Inflammatory macrophage treated with lipopolysaccharide for 1 hour (primary cell): ENCODE measurements around the gene CARS1.

Source experiments
- DNase-seq, 2 donors: peaks; one replicate each; pipeline ENCODE4 v3.0.0-alpha.2; 2020 to 2022

Gene CARS1

GRCh38 chr11:3058753-3059664 lies 1.8 kb upstream of the CARS1 start:
- DNase-seq: peak in 1 of 2 donors; percentile 22

DNA sequence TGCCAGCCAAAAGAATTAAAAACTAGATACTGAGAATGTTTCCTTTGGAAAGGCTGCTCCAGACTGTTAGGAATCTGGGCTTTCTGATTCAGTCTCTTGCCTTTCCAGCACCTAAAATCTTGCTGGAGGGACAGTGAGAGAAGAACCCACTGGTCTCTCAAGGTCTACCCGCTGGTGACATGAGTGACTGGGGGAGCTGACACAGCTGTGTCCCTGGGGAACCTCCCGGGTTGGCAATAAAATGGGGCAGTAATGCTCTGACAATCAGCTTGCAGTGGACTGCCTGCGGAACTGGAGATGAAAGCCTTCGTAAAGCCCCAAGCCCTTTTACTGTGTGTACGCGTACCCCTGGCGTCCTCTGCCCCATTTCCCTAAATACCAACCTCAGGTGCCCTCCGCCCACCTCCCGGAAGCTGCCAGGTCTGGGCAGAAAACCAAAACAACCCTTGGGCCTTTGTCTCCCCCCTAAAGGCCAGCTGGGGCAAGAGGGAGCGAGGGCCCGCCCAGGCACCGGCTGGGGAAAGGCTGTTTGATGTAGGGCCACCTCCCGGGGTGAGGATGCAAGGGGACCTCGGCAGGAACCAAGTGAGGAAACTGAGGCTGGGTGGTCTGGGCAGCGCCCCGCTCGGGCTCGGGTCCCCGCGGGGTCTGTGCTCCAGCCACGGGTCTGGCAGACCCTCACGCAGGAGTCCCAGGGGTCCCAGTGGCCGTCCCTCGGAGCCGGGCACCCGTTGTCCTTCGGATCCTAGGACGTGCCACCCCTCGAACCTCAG lies 741 bp downstream of the CARS1 start:
- DNase-seq: peak in 1 of 2 donors; percentile 10

DNA sequence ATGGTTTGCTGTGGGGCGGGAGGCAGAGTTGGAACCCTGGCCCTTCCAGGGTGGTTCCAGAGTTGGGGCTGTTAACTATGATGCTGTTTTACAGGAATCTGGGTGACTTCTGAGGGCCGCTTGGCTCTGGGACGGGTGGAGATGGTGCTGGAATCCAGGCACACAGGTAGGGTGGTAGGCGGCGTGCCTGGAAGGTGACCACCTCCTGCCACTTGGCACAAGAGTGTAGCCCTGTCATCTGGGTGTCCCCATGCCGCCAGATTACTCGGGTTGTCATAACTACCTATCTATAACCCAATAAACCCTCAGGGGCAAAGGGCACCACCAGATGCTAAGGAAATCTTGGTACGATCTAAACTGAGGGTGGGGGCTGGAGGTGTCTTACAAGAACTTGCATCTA lies 1.3 kb downstream of the CARS1 start:
- DNase-seq: no peak

DNA sequence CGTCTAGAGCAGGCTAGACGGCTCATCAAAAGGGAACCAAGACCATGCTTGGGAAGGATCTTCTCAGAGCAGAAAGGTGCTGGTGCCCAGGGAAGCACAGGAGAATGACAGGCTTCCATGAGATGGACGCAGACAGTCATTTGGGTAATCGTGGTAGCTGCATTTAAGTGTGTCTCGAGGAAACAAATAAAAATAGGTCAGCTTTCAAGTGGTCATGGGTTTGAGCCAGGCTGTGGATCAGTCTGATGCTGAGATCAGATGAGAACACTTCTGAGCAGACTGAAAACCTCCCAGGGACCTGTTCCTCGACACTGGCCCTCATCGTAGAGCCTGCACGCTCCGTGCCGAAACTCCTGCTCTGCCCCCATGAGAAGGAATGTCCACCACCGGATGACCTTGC lies 4.7 kb downstream of the CARS1 start:
- no peak for DNase-seq

GRCh38 chr11:3052109-3052479 lies 5.1 kb downstream of the CARS1 start:
- DNase-seq: no peak

DNA sequence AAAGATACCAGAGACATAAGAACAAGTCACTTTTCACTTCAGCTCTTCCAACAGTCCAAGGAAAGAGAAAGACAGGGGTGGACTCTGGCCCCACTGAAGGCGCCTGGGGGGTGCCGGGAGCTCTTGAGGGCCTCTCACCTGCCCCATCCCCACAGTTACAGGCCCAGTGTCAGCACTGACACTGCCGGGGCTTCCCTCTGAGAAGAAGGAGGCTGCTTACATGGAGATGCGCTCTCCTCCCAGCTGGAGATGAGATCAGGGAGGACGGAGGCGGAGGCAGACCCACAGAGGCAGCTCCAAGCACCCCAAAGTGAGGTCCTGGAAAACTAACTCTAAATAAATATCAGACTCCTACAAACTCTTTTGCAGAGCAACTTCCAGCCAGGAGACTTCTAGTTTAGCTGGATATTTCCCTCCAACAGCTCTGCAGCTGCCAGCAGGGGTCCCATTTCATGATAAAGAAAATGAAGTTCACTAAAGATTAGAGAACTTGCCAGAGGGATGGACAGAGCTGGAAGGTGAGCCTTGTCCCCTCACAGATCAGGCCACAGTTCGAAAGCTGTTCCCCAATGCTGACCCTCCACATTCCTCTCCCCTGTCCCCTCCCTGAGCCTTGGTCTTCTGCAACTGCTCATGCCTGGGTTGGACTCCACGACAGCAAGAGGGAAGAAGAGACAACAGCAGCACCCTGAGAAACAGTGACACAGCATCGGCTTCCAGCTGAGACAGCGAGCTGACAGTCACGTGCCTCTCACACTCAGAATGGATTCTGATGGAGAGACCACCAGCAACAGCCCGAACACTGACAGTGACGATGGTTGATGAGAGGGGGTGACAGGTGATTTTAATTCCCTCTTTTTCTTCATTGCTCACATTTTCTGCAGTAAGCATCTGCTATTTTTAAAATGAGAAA lies 5.8 kb downstream of the CARS1 start:
- DNase-seq: no peak

GRCh38 chr11:3050386-3051195 lies 6.6 kb downstream of the CARS1 start:
- no peak for DNase-seq

GRCh38 chr11:3049430-3050243 lies 7.6 kb downstream of the CARS1 start:
- DNase-seq: peak; percentile 76 to 85

DNA sequence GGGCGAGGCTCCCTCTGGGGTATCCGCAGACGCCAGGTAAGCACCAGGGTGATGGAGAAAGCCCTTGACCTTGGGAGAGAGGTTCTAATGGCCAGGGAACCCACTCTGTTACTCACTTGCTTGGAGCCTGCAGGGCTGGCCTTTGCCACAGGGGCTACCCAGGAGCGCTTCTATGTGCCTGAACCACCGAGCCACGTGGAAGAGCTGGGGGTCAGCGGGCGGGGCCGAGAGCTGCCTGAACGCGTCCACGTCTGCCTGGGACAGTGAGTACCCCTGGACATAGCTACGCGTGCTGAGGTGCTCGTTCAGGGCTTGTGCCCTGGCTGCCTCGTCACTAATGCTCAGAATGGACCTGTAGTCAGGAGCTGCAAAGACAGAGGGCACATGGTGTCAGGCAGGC lies 9.6 kb downstream of the CARS1 start:
- DNase-seq: no peak

GRCh38 chr11:3046641-3047040 lies 10.6 kb downstream of the CARS1 start:
- no peak for DNase-seq

DNA sequence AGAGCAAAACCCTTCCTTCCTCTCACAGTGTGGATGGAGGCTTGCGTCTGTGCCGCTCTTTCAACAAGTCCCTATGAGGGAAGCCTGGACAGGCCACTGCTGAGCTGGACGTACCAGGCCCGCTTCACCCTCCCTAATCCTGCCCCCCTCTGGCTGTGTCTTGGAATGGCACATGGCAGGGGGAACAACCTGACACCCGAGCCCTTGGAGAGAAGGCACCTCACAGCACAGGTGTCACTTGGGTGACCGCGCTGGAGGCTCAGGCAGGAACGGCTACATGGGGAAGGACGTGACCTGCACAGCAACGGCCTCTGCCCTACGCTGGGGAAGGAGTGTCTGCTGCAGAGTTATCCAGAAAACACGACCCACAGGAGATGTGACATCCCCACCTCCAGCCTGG lies 11.0 kb downstream of the CARS1 start:
- no peak for DNase-seq

- DNase-seq: no peak
These were observed 12.3 kb downstream of the CARS1 start for GRCh38 chr11:3044915-3045314.

DNA sequence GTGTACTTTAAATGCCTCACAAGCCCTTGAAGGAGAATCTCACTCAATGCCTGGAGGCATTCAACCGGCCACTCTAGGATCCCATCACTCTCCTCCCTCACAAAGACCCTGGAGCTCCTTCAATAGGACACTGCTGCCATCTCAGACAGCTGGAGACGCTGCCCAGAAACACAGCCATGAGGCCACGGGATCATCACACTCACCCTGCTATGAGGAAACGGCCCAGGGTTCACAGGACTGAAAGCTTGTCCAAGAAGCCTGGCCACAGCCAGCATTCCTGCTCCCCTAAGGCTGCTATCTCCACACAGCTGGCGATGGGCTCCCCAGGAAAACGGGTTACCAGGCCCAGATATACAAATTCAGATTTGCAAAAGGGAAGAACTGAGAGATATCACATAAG lies 13.2 kb downstream of the CARS1 start:
- no peak for DNase-seq

GRCh38 chr11:3043315-3043871 lies 13.8 kb downstream of the CARS1 start:
- no peak for DNase-seq

DNA sequence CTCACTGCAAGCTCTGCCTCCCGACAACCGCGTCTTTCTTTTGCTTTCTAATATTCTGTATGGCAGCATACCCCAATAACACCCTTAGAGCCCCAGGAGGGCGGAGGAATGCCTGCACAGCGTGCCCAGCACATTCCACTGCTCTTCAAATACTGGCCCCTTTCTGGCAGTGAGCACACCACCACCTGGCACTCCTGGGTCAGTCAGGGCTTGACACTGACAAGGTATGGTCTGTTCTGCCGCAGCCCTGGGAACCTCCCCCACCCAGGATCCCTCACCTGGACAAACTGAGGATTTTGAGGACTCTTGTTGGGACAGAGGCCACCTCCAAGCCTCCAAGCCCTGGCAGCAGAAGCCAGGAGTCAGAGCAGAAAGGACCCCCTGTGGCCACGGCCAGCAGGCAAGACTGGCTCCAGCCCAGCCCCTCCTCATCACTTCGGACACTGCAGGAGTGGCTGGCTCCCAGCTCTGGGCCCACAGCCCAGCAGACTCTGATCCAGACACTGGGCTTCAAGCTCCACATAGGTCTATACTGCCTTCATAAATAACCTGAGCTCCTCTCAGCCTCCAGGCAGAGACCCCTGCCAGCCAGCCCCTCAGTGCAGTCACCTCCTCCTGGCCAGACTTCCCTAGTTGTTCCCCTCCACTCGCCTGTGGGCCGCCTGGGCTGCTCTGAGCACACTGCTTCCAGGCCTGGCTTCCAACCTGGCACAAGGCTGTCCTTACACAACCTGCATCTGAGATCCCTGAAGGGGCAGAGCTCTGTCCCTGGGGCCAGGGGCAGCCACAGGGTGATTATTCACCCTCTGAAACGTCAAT lies 14.5 kb downstream of the CARS1 start:
- DNase-seq: no peak

DNA sequence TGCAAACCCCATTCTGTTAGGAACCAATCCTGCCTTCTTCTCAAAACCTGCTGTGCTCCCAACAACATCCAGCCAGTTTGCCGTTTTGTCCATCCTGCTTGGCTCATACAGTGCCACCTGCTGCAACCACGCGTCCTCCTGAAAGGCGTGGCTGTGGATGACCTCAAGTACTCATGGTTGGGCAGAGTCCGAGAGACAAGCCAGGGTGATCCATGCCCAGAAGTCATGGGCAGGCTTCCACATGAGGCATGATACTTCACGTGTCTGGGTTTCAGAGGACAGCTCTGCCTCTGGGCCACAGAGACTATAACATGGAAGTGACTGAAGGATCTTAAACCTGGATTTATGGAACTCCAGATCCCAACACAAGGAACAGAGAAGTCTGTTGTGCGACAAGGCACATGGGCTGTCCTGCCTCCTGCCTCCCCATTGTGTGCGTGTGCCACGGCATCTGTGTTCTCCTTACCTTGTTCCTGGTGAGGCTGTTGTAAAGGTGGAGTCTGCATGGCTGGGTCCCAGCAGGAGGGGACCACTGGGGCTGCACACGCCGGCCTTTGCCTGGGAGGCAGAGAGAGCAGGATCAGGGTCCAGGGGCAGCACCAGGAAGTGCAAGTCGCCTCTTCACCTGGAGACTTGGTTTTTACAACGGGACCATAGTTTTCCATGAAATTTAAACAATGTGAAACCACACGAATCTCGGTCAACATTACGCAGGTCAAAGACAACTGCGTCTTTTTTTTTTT lies 15.4 kb downstream of the CARS1 start:
- DNase-seq: no peak

GRCh38 chr11:3040881-3041280 lies 16.3 kb downstream of the CARS1 start:
- no peak for DNase-seq

GRCh38 chr11:3037945-3038271 lies 19.3 kb downstream of the CARS1 start:
- no peak for DNase-seq
